GM06990 (cell line): ENCODE results near the gene GABBR2.

ENCODE experiments used
- DNase-seq: peaks from one replicate; pipeline ENCODE4 v3.0.0-alpha.2; 2011; ENCODE audit not compliant: insufficient read length; ENCODE audit errors: extremely low read depth
- H3K27me3 ChIP-seq: replicated peaks from 2 replicates; pipeline ENCODE4 v1.6.0; 2011; ENCODE audit warnings: low read length; ENCODE audit not compliant: control insufficient read depth, insufficient read depth
- H3K36me3 ChIP-seq: 2 replicates; pipeline ENCODE4 v1.5.1; 2011; ENCODE audit warnings: low read length; ENCODE audit not compliant: control insufficient read depth, insufficient read depth
- H3K4me3 ChIP-seq: replicated peaks from 2 replicates; pipeline ENCODE4 v1.5.1; 2011; ENCODE audit warnings: low read depth, mild to moderate bottlenecking, control low read depth, low read length
- TF ChIP-seq, protein P1 (sequence below): IDR thresholded peaks from 2 replicates; pipeline ENCODE4 v1.5.1; 2011; ENCODE audit warnings: low read length, control low read depth, mild to moderate bottlenecking, inconsistent platforms; ENCODE audit not compliant: insufficient read depth, poor library complexity, severe bottlenecking

The GABBR2 gene

DNA sequence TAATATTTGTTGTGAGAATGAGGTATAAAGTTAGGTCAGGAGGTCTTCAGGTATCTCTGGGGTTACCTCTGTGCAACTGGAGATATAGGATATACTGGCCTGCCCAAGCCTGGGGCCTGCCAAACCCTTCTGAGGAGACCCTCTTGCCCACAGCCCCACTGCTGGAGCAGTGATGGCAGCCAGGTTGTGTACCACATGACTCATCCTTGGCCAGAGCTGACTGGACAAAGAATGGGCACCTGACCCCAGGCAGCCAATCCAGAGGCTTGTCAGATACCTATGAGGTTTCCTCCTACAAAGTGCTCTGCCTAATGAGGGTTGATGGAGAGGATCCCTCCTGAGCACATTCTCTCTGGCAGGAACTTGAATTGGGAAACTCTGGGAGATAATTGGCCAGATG, 397.2 kb downstream of the GABBR2 start:
- no peaks in the 10 kb centered on the region for H3K36me3 ChIP-seq
- DNase-seq = no peak
- no peak overlapping the region for H3K4me3 ChIP-seq
- TF ChIP-seq, protein P1, sequence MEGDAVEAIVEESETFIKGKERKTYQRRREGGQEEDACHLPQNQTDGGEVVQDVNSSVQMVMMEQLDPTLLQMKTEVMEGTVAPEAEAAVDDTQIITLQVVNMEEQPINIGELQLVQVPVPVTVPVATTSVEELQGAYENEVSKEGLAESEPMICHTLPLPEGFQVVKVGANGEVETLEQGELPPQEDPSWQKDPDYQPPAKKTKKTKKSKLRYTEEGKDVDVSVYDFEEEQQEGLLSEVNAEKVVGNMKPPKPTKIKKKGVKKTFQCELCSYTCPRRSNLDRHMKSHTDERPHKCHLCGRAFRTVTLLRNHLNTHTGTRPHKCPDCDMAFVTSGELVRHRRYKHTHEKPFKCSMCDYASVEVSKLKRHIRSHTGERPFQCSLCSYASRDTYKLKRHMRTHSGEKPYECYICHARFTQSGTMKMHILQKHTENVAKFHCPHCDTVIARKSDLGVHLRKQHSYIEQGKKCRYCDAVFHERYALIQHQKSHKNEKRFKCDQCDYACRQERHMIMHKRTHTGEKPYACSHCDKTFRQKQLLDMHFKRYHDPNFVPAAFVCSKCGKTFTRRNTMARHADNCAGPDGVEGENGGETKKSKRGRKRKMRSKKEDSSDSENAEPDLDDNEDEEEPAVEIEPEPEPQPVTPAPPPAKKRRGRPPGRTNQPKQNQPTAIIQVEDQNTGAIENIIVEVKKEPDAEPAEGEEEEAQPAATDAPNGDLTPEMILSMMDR = no peak
- no peaks in the 10 kb centered on the region; the same call in 1 of the 2 replicates for H3K27me3 ChIP-seq

DNA sequence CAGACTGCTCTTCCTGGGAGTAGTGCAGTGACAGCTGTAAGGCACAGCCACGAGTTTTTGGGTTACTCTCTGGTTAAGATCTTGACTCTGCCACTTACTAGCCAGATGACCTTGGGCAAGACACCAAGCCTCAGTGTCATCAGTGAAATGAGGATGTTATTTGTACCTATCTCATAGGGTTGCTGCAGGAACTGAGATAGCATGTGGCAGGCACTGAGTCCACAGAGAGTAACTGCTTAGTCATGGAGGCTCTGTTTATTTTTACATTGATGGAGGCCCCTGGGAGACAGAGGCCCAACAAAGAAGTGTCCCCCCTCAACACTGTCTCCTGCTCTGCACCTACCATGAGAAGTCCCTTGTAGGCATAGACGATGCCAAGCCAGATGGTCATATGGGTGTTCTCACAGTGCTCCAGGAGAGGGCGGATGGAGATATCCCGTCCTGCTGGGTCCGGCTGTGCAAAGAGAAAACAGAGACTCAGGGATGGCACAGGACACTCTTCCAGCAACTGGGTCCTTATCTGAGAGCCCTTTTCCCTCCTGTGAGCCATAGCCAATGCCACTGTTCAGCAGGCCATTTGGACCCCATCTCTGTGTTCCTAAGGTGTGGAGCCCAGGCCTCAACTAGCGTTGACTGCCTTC, 397.9 kb downstream of the GABBR2 start:
- Histone ChIP-seq H3K36me3 (no peaks in the 10 kb centered on the region), H3K4me3 (no peak overlapping the region), H3K27me3 (no peaks in the 10 kb centered on the region; the same call in 1 of the 2 replicates)
- no peak for DNase-seq
- TF ChIP-seq, protein P1 = no peak

DNA sequence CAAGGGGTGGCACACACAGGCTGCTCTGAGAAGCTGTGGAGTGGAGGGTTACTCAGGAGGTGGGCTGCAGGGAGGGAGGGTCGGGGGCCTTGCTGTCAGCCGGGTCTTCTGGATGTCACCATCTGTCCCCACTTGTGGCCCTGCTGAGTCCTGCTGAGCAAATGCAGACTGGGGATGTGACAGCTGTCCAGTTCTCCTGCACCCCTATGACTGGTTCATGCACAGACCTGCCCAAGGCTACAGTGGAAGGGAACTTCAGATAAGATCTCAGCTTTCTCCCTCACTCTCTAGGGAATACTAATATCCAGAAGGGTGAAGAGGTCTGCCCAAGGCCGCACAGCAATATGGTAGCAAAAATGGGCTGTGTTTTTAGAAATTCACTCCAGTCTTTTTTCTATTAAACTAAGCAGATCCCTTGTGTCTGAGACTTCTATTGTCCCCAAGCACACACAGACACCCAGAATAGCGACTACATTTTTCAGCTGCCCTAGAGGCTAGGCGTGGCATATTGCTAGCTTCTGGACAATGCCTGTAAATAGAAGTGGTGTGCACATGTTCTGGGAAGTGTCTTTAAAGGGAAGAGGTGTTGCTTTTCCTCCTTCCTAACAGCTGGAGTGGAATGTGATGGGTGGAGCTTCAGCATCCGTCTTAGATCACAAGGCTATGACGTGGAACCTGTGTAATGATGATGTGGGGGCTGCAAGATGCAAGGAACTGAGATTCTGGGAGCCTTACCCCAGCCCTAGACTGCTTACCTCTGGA, 402.2 kb downstream of the GABBR2 start:
- no peak for DNase-seq
- Histone ChIP-seq H3K27me3 (no peaks in the 10 kb centered on the region; the same call in 1 of the 2 replicates), H3K36me3 (no peaks in the 10 kb centered on the region), H3K4me3 (no peak overlapping the region)
- TF ChIP-seq, protein P1 = no peak

DNA sequence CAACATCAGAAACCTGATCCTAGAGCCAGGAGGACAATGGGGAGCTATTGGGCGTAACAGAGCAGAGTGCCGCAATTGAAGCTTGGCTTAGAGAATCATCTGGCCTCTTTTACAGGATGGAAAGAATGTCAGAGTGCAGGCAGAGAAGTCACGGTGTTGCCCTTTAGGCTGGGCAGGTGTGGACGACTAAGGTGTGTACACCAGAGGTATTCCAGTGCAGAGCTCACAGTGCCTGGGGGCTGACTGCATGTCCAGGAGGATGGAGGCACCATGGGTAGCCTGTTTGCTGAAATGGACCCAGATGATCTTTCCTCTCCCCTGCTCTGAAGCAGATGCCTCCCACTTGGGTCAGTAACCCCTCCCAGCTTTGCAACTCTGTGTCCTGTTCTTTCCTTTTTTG, 404.4 kb downstream of the GABBR2 start:
- no peaks in the 10 kb centered on the region for H3K27me3 ChIP-seq
- no peak for DNase-seq
- no peaks in the 10 kb centered on the region for H3K36me3 ChIP-seq
- no peak overlapping the region for H3K4me3 ChIP-seq
- TF ChIP-seq, protein P1 = no peak

DNA sequence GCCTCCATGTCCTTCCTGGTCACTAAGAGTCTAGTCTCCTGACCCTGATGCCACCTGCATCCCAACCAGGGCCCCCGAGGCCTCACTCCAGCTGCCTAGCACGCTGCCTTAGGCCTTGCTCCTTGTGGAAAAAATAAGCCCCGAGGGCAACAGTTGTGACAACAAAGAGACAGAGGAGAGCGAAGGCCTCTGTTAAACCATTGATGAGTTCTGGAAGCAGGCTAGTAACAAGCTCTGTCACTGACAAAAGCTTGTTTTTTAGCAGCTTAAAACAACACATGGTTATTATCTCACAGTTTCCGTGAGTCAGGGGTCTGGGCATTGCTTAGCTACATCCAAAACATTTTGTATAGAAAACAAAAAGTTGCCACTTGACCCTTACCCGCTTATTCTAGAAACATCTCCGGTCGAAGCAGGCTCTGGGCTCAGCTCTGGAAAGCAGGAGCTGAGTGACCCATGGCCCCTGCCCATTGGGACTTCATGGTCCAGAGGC, 405.1 kb downstream of the GABBR2 start:
- H3K27me3 ChIP-seq = no peaks in the 10 kb centered on the region
- DNase-seq = no peak
- H3K36me3 ChIP-seq = no peaks in the 10 kb centered on the region
- no peak overlapping the region for H3K4me3 ChIP-seq
- TF ChIP-seq, protein P1 = no peak
